ENCODE measurements around the gene CKMT2.

DNA sequence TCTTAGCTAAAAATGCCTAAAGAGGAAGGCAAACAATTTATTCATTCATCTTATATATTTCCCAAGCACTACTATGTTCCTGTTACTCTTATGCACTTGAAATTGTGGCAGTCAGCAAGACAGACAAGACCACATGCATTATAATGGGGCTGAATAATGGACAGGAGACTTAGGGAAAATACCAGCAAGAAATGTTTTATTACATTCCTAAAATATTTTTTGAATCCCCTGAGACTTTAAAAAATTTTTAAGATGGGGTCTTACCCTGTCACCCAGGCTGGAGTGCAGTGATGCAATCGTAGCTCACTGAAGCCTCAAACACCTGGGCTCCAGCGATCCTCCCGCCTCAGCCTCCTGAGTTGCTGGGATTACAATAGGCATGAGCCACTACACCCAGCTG is 81.5 kb downstream of the CKMT2 start:
- TF ChIP-seq, protein P1, sequence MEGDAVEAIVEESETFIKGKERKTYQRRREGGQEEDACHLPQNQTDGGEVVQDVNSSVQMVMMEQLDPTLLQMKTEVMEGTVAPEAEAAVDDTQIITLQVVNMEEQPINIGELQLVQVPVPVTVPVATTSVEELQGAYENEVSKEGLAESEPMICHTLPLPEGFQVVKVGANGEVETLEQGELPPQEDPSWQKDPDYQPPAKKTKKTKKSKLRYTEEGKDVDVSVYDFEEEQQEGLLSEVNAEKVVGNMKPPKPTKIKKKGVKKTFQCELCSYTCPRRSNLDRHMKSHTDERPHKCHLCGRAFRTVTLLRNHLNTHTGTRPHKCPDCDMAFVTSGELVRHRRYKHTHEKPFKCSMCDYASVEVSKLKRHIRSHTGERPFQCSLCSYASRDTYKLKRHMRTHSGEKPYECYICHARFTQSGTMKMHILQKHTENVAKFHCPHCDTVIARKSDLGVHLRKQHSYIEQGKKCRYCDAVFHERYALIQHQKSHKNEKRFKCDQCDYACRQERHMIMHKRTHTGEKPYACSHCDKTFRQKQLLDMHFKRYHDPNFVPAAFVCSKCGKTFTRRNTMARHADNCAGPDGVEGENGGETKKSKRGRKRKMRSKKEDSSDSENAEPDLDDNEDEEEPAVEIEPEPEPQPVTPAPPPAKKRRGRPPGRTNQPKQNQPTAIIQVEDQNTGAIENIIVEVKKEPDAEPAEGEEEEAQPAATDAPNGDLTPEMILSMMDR (IDR thresholded peaks at IDR 0.05): no peak
- no peak for TF ChIP-seq CBFB (CRISPR knock-in tag; IDR thresholded peaks at IDR 0.05; ENCODE audit: low read depth)
- TF ChIP-seq, protein P2, sequence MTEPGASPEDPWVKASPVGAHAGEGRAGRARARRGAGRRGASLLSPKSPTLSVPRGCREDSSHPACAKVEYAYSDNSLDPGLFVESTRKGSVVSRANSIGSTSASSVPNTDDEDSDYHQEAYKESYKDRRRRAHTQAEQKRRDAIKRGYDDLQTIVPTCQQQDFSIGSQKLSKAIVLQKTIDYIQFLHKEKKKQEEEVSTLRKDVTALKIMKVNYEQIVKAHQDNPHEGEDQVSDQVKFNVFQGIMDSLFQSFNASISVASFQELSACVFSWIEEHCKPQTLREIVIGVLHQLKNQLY (CRISPR knock-in tag; IDR thresholded peaks at IDR 0.05): no peak
- TF ChIP-seq, protein P3, sequence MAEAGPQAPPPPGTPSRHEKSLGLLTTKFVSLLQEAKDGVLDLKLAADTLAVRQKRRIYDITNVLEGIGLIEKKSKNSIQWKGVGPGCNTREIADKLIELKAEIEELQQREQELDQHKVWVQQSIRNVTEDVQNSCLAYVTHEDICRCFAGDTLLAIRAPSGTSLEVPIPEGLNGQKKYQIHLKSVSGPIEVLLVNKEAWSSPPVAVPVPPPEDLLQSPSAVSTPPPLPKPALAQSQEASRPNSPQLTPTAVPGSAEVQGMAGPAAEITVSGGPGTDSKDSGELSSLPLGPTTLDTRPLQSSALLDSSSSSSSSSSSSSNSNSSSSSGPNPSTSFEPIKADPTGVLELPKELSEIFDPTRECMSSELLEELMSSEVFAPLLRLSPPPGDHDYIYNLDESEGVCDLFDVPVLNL (CRISPR knock-in tag; IDR thresholded peaks at IDR 0.05; ENCODE audit: borderline replicate concordance, low read depth): no peak
- TF ChIP-seq TEAD1 (CRISPR knock-in tag; IDR thresholded peaks at IDR 0.05): no peak
- TF ChIP-seq, protein P4, sequence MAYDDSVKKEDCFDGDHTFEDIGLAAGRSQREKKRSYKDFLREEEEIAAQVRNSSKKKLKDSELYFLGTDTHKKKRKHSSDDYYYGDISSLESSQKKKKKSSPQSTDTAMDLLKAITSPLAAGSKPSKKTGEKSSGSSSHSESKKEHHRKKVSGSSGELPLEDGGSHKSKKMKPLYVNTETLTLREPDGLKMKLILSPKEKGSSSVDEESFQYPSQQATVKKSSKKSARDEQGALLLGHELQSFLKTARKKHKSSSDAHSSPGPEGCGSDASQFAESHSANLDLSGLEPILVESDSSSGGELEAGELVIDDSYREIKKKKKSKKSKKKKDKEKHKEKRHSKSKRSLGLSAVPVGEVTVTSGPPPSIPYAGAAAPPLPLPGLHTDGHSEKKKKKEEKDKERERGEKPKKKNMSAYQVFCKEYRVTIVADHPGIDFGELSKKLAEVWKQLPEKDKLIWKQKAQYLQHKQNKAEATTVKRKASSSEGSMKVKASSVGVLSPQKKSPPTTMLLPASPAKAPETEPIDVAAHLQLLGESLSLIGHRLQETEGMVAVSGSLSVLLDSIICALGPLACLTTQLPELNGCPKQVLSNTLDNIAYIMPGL (CRISPR knock-in tag; IDR thresholded peaks at IDR 0.05): no peak
- TF ChIP-seq, protein P5, sequence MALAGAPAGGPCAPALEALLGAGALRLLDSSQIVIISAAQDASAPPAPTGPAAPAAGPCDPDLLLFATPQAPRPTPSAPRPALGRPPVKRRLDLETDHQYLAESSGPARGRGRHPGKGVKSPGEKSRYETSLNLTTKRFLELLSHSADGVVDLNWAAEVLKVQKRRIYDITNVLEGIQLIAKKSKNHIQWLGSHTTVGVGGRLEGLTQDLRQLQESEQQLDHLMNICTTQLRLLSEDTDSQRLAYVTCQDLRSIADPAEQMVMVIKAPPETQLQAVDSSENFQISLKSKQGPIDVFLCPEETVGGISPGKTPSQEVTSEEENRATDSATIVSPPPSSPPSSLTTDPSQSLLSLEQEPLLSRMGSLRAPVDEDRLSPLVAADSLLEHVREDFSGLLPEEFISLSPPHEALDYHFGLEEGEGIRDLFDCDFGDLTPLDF (CRISPR knock-in tag; IDR thresholded peaks at IDR 0.05): no peak
- TF ChIP-seq, protein P6, sequence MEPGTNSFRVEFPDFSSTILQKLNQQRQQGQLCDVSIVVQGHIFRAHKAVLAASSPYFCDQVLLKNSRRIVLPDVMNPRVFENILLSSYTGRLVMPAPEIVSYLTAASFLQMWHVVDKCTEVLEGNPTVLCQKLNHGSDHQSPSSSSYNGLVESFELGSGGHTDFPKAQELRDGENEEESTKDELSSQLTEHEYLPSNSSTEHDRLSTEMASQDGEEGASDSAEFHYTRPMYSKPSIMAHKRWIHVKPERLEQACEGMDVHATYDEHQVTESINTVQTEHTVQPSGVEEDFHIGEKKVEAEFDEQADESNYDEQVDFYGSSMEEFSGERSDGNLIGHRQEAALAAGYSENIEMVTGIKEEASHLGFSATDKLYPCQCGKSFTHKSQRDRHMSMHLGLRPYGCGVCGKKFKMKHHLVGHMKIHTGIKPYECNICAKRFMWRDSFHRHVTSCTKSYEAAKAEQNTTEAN (CRISPR knock-in tag; IDR thresholded peaks at IDR 0.05): no peak
- TF ChIP-seq SMAD4 (CRISPR knock-in tag; IDR thresholded peaks at IDR 0.05): no peak
- TF ChIP-seq, protein P7, sequence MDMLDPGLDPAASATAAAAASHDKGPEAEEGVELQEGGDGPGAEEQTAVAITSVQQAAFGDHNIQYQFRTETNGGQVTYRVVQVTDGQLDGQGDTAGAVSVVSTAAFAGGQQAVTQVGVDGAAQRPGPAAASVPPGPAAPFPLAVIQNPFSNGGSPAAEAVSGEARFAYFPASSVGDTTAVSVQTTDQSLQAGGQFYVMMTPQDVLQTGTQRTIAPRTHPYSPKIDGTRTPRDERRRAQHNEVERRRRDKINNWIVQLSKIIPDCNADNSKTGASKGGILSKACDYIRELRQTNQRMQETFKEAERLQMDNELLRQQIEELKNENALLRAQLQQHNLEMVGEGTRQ (CRISPR knock-in tag; IDR thresholded peaks at IDR 0.05): no peak
- TF ChIP-seq, protein P8, sequence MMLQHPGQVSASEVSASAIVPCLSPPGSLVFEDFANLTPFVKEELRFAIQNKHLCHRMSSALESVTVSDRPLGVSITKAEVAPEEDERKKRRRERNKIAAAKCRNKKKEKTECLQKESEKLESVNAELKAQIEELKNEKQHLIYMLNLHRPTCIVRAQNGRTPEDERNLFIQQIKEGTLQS (CRISPR knock-in tag; conservative IDR thresholded peaks at IDR 0.05): no peak
- TF ChIP-seq, protein P9, sequence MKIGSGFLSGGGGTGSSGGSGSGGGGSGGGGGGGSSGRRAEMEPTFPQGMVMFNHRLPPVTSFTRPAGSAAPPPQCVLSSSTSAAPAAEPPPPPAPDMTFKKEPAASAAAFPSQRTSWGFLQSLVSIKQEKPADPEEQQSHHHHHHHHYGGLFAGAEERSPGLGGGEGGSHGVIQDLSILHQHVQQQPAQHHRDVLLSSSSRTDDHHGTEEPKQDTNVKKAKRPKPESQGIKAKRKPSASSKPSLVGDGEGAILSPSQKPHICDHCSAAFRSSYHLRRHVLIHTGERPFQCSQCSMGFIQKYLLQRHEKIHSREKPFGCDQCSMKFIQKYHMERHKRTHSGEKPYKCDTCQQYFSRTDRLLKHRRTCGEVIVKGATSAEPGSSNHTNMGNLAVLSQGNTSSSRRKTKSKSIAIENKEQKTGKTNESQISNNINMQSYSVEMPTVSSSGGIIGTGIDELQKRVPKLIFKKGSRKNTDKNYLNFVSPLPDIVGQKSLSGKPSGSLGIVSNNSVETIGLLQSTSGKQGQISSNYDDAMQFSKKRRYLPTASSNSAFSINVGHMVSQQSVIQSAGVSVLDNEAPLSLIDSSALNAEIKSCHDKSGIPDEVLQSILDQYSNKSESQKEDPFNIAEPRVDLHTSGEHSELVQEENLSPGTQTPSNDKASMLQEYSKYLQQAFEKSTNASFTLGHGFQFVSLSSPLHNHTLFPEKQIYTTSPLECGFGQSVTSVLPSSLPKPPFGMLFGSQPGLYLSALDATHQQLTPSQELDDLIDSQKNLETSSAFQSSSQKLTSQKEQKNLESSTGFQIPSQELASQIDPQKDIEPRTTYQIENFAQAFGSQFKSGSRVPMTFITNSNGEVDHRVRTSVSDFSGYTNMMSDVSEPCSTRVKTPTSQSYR (CRISPR knock-in tag; IDR thresholded peaks at IDR 0.05): no peak
- TF ChIP-seq ZNF423 (CRISPR knock-in tag; IDR thresholded peaks at IDR 0.05): no peak
- TF ChIP-seq TEAD4 (CRISPR knock-in tag; IDR thresholded peaks at IDR 0.05): no peak

Data from WTC11 (cell line).